HG03135 (cell line): ENCODE data around the gene COX10.

Experiments used
- ATAC-seq: cut with Tn5 transposase; IDR thresholded peaks from one replicate; pipeline ENCODE4 v1.9.1; 2021; ENCODE audit warnings: mild to moderate bottlenecking, moderate library complexity; ENCODE audit not compliant: unreplicated experiment

The COX10 gene

GRCh38 chr17:14068542-14069250, 608 bp upstream of the COX10 start:
- peak; percentile 21 for ATAC-seq

- ATAC-seq: no peak
Observed at GRCh38 chr17:14070344-14070984, 1.2 kb downstream of the COX10 start.

GRCh38 chr17:14072881-14073280, 3.6 kb downstream of the COX10 start:
- no peak for ATAC-seq

- no peak for ATAC-seq
Observed at GRCh38 chr17:14078027-14078426, 8.7 kb downstream of the COX10 start.

- ATAC-seq: no peak
Observed at GRCh38 chr17:14080847-14081251, 11.5 kb downstream of the COX10 start.

- ATAC-seq: no peak
Observed at GRCh38 chr17:14082848-14083247, 13.5 kb downstream of the COX10 start.

DNA sequence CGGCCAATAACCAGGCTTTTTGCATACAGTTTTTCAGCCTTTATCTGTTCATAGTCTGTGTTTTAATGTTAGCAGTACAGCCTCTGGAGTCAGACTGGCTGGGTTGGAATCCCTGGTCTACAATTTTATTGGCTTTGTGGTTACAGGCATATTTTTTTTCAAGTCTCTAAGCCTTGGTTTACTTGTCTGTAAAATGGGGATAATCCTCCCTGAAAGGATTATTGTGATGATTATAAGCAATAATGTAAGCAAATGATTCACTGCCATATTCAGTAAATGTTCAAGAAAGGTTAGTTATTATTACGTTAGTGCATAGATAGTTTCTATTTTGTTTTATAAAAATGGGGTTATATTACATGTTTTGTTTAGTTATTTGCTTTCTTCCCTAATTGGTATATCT, 15.7 kb downstream of the COX10 start:
- no peak for ATAC-seq

GRCh38 chr17:14086189-14086588, 16.9 kb downstream of the COX10 start:
- ATAC-seq: no peak

DNA sequence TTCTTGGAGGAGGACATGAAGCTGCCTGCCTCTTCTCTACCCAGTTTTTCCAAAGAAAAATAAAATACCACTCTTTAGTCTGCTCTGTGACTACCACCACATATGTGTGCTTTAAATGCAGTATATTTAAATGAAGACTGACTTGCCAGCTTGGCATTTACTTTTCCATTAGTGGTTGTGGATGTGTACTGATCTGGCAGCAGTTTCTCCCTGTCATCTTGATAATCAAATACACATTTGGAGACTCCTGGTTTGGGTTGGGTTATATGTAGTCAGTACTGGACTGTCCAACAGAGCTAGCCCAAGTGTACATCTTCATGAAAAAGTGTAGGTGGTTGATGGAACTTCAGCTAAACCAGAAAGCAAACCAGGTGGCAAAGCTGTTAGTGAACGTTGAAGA, 19.9 kb downstream of the COX10 start:
- ATAC-seq: no peak

GRCh38 chr17:14091367-14091766, 22.1 kb downstream of the COX10 start:
- no peak for ATAC-seq

GRCh38 chr17:14092808-14093207, 23.5 kb downstream of the COX10 start:
- no peak for ATAC-seq

DNA sequence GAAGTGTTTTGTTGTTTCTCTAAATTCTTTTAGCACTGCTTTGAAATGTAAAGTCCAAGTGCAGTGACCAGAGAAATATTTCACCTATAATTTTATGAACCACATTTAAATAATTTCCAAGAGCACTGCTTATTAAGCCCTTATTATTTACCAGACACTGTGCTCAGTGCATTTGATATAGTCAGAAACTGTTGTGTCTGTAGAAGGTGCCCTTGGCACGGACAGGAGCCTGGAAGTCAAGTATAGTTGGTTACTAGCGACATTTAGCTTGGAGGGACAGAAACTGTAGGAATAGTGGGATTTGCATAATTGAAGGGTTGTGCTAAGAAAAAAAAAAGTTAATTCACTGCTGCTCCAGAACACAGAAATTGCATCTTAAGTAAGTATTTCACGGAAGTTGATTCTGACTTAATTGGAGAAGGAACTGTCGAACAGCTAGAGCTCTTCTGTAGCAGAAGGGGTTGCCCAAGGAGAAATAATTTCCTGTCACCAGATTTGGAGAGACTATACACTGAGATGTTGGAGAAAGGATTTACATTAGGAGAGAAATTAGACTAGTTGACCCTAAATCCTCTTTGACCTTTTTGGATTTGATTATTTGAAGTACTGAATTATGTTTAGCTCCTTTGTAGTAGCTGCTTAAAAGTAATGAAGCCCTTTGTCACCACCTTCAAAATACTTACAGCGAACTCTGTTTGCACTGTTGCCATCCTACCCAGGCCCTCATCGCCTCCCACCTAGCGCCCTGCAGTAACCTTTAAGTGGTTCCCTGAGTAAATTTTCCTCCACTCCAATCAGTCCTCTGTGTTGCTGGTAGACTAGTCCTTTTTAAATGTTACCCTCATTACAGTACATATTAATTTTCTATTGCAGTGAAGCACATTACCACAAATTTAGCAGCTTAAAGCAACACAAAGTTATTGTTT, 25.6 kb downstream of the COX10 start:
- ATAC-seq: no peak

- ATAC-seq: no peak
Observed at GRCh38 chr17:14095631-14096030, 26.3 kb downstream of the COX10 start.

- no peak for ATAC-seq
Observed at GRCh38 chr17:14098246-14098645, 28.9 kb downstream of the COX10 start.

DNA sequence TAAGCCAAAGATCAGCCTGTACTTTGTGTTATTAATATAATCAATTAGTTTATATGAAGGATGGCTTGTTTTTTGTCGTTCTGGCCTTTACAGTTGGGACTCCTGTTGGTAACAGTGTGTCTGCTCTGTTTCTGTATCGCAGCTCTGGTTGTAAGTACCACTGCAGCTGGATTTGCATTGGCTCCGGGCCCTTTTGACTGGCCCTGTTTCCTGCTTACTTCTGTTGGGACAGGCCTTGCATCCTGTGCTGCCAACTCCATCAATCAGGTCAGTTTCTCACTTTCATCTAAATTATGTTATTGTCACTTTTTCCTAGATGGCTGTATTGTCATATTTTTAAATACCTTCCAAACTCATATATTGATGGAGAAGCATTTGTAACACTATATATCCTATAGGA, 32.7 kb downstream of the COX10 start:
- ATAC-seq: no peak

GRCh38 chr17:14103836-14104235, 34.5 kb downstream of the COX10 start:
- no peak for ATAC-seq

- no peak for ATAC-seq
Observed at GRCh38 chr17:14104734-14105133, 35.4 kb downstream of the COX10 start.

DNA sequence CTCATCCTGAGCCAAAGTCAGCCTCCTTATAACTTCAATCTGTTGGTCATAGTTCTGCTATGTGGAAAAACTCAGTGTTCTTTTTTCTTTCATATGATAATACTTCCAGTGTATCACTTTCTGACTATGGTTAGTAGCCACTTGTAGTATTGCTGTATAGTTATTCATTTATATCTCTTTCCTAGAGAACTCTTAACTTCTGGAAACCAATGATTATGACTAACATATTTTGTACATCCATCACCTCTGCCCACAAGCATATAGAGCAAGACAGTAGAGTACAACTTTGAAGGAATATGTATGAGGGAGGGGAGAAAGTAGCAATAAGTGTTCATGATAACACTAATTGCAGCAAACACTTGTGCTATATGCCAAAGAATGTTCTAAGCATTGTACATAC, 38.6 kb downstream of the COX10 start:
- ATAC-seq: no peak

GRCh38 chr17:14112407-14112806, 43.1 kb downstream of the COX10 start:
- ATAC-seq: no peak

GRCh38 chr17:14113137-14113536, 43.8 kb downstream of the COX10 start:
- ATAC-seq: no peak

GRCh38 chr17:14116263-14117024, 47.1 kb downstream of the COX10 start:
- ATAC-seq: no peak
